Fibroblast of lung (primary cell): ENCODE results near the gene TRIM37.

Experiments
- CTCF ChIP-seq, 2 donors: IDR thresholded peaks in 1 of 2; conservative IDR thresholded peaks in 1 of 2; 1 replicate in 1 of 2; 2 replicates in 1 of 2; pipeline ENCODE4 v1.5.1; 2011 to 2012; ENCODE audit warnings: low read length in 2 of 2, control low read depth in 1 of 2, inconsistent platforms in 1 of 2, low read depth in 1 of 2, mild to moderate bottlenecking in 1 of 2
- EZH2 ChIP-seq: IDR thresholded peaks from 2 replicates; pipeline ENCODE4 v1.5.1; 2012; ENCODE audit warnings: low read length, control low read depth, mild to moderate bottlenecking; ENCODE audit errors: missing control alignments

GRCh38 chr17:58968426-58969061, 138.1 kb downstream of the TRIM37 start:
- no peak for TF ChIP-seq CTCF (conservative IDR thresholded peaks at IDR 0.05 in 1 of 2, IDR thresholded peaks at IDR 0.05 in 1 of 2; ENCODE audit: low read depth in 1 of 2, low read length in 2 of 2)
- no peak for TF ChIP-seq EZH2
